ENCODE results near the gene SETBP1. TPM values are rescaled to one million over a fixed set of nuclear protein-coding genes. Genes with fewer than 3 reads are reported as not detected.

SETBP1 gene
- total and polyA plus RNA-seq, 9 of the 15 experiments (the other 6 are each of a cell fraction or from before 2014, with no cell fraction given), result under 0.01 to 0.13 (median 0.04) TPM

- ChIA-PET CTCF (ENCODE audit: low intra/inter-chr PET ratio) (no interaction called here), POLR2A (no interaction called here)
- H3K9me1 ChIP-seq (ENCODE audit: control insufficient read depth, insufficient read depth, low read length), result no peaks in the 10 kb centered on the region
- H3K36me3 ChIP-seq (ENCODE audit: control insufficient read depth, insufficient read depth, low read length), result no peaks in the 10 kb centered on the region
- WGBS (ENCODE audit: insufficient coverage, low coverage, missing lambda C conversion rate), result 0% methylated on average over 4 of the region's 4 CpGs
- H3K9ac ChIP-seq (ENCODE audit: insufficient read depth in 1 of 2, low read depth in 2 of 2, low read length in 2 of 2), result no peak overlapping the region
- ATAC-seq (no peak), FAIRE-seq (no peak), DNase-seq (ENCODE audit: extremely low read depth in 1 of 4, low spot score in 3 of 4) (no peak)
- no TSS peak for BruUV-seq (replicated peaks)
- H2AFZ ChIP-seq (ENCODE audit: low read depth, low read length), result no peak overlapping the region
- no peaks in the 10 kb centered on the region; a peak in 1 of 5 replicates for H3K27me3 ChIP-seq (ENCODE audit: control insufficient read depth in 2 of 2, insufficient read depth in 2 of 2, low read length in 2 of 2)
- H4K20me1 ChIP-seq (replicated peaks; ENCODE audit: control insufficient read depth, insufficient read depth, low read length), result no peaks in the 10 kb centered on the region
- no peaks in the 10 kb centered on the region for H3K9me3 ChIP-seq (replicated peaks; ENCODE audit: control insufficient read depth, insufficient read depth, low read depth, low read length)
- in situ Hi-C loops (cut with MboI), result no loop called here
- H3K79me2 ChIP-seq (ENCODE audit: control insufficient read depth, insufficient read depth, low read length), result no peaks in the 10 kb centered on the region
- H3K4me3 ChIP-seq, result no peak overlapping the region
- no peaks in the 10 kb centered on the region for H3K4me1 ChIP-seq (replicated peaks in 1 of 2; ENCODE audit: control insufficient read depth in 2 of 2, insufficient read depth in 2 of 2, low read length in 2 of 2)
- no peak overlapping the region for H3K27ac ChIP-seq (ENCODE audit: extremely low read depth, low read depth, low read length)
- H3K4me2 ChIP-seq (ENCODE audit: insufficient read depth, low read length), result no peak overlapping the region
- intact Hi-C loops (cut with micrococcal nuclease), result no loop called here
- TF ChIP-seq, protein P1, sequence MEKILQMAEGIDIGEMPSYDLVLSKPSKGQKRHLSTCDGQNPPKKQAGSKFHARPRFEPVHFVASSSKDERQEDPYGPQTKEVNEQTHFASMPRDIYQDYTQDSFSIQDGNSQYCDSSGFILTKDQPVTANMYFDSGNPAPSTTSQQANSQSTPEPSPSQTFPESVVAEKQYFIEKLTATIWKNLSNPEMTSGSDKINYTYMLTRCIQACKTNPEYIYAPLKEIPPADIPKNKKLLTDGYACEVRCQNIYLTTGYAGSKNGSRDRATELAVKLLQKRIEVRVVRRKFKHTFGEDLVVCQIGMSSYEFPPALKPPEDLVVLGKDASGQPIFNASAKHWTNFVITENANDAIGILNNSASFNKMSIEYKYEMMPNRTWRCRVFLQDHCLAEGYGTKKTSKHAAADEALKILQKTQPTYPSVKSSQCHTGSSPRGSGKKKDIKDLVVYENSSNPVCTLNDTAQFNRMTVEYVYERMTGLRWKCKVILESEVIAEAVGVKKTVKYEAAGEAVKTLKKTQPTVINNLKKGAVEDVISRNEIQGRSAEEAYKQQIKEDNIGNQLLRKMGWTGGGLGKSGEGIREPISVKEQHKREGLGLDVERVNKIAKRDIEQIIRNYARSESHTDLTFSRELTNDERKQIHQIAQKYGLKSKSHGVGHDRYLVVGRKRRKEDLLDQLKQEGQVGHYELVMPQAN (IDR thresholded peaks at IDR 0.05; ENCODE audit: borderline replicate concordance), result no peak
- TF ChIP-seq ATF1 (CRISPR knock-in tag; IDR thresholded peaks at IDR 0.05) (no peak), ATF1 (tag; IDR thresholded peaks at IDR 0.05) (no peak), SETDB1 (IDR thresholded peaks at IDR 0.05; ENCODE audit: low read length) (no peak), NCOA4 (IDR thresholded peaks at IDR 0.05; ENCODE audit: partially characterized antibody) (no peak), ELF2 (CRISPR knock-in tag; IDR thresholded peaks at IDR 0.05) (no peak)
- TF ChIP-seq, protein P2, sequence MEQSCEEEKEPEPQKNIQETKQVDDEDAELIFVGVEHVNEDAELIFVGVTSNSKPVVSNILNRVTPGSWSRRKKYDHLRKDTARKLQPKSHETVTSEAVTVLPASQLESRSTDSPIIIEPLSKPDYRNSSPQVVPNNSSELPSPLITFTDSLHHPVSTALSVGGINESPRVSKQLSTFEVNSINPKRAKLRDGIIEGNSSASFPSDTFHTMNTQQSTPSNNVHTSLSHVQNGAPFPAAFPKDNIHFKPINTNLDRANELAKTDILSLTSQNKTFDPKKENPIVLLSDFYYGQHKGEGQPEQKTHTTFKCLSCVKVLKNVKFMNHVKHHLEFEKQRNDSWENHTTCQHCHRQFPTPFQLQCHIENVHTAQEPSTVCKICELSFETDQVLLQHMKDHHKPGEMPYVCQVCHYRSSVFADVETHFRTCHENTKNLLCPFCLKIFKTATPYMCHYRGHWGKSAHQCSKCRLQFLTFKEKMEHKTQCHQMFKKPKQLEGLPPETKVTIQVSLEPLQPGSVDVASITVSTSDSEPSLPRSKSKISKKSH (CRISPR knock-in tag; IDR thresholded peaks at IDR 0.05), result no peak
- TF ChIP-seq, protein P3, sequence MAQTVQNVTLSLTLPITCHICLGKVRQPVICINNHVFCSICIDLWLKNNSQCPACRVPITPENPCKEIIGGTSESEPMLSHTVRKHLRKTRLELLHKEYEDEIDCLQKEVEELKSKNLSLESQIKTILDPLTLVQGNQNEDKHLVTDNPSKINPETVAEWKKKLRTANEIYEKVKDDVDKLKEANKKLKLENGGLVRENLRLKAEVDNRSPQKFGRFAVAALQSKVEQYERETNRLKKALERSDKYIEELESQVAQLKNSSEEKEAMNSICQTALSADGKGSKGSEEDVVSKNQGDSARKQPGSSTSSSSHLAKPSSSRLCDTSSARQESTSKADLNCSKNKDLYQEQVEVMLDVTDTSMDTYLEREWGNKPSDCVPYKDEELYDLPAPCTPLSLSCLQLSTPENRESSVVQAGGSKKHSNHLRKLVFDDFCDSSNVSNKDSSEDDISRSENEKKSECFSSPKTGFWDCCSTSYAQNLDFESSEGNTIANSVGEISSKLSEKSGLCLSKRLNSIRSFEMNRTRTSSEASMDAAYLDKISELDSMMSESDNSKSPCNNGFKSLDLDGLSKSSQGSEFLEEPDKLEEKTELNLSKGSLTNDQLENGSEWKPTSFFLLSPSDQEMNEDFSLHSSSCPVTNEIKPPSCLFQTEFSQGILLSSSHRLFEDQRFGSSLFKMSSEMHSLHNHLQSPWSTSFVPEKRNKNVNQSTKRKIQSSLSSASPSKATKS (CRISPR knock-in tag; IDR thresholded peaks at IDR 0.05), result no peak
These were observed 110.2 kb downstream of the SETBP1 start for GRCh38 chr18:44790860-44791259.
